Mucosa of descending colon (tissue), 3 donors: ENCODE results near the gene CLPSL1. TPM values are rescaled to one million over a fixed set of nuclear protein-coding genes. Genes with fewer than 3 reads are reported as not detected.

Experiments used
- ATAC-seq: fragments of 200-7000 bp; cut with Tn5 transposase; one replicate; pipeline ENCODE4 v1.9.1; 2020; ENCODE audit warnings: mild to moderate bottlenecking, moderate library complexity
- DNase-seq, 3 donors: peaks; one replicate each; pipeline ENCODE4 v3.0.0-alpha.2; 2020
- H3K36me3 ChIP-seq: fragments of 200-600 bp; one replicate; pipeline ENCODE4 v1.8.0; 2021; ENCODE audit warnings: low read depth, mild to moderate bottlenecking
- H3K4me1 ChIP-seq: fragments of 200-600 bp; one replicate; pipeline ENCODE4 v1.8.0; 2021; ENCODE audit warnings: low read depth, mild to moderate bottlenecking
- H3K4me3 ChIP-seq: fragments of 200-600 bp; one replicate; pipeline ENCODE4 v1.8.0; 2021; ENCODE audit warnings: mild to moderate bottlenecking
- H3K9me3 ChIP-seq: fragments of 200-600 bp; one replicate; pipeline ENCODE4 v1.8.0; 2021; ENCODE audit warnings: mild to moderate bottlenecking
- CTCF ChIP-seq: fragments of 200-600 bp; IDR thresholded peaks from one replicate; pipeline ENCODE4 v1.8.0; 2022; ENCODE audit warnings: antibody characterized with exemption, mild to moderate bottlenecking
- intact Hi-C, 2 donors: fragments of 100-400 bp; cut with DNase I in 1 of 2; cut with micrococcal nuclease in 1 of 2; formaldehyde crosslinking; loops; one replicate each; pipeline versions ENCODE4 v1.11.0 to v1.11.1; 2022; cut with DNase I, micrococcal nuclease
- total RNA-seq, 3 donors: library from RNA; stranded (reverse); fragmentation: NEBNext Ultra II Directional in 2 of 3; extraction: Animal tissue kit (Norgen Biotek cat#: 25700) in 2 of 3; gene quantifications; one replicate each; pipeline versions ENCODE4 v1.2.1 to v1.2.4, GENCODE V29; 2021 to 2023
- donor health status: DM: no; HTN: no; CAD: no; lungs with moderate emphysema.
- donor health status: DM: no; HTN: no; CAD: no.
- donor health status: DM: no; HTN: yes; CAD: no.

The CLPSL1 gene
- total RNA-seq, 3 donors from 2014 or later, result not detected

GRCh38 chr6:35777356-35778102 lies 3.3 kb upstream of the CLPSL1 start:
- Histone ChIP-seq H3K4me3 (no peak overlapping the region), H3K9me3 (no peaks in the 10 kb centered on the region), H3K36me3 (no peaks in the 10 kb centered on the region), H3K4me1 (no peaks in the 10 kb centered on the region)
- ATAC-seq, result no peak
- TF ChIP-seq CTCF, result no peak
- no peak for DNase-seq
- intact Hi-C loops, result no loop called here

GRCh38 chr6:35778437-35778836 lies 2.4 kb upstream of the CLPSL1 start:
- no peak for TF ChIP-seq CTCF
- ATAC-seq (no peak), DNase-seq (no peak)
- no peaks in the 10 kb centered on the region for H3K36me3 ChIP-seq
- intact Hi-C loops, result no loop called here
- H3K4me3 ChIP-seq, result no peak overlapping the region
- H3K4me1 ChIP-seq, result no peaks in the 10 kb centered on the region
- H3K9me3 ChIP-seq, result no peaks in the 10 kb centered on the region

- DNase-seq (no peak), ATAC-seq (no peak)
- intact Hi-C loops, result no loop called here
- Histone ChIP-seq H3K36me3 (no peaks in the 10 kb centered on the region), H3K9me3 (no peaks in the 10 kb centered on the region), H3K4me3 (no peak overlapping the region), H3K4me1 (no peaks in the 10 kb centered on the region)
- TF ChIP-seq CTCF, result no peak
These were observed 471 bp downstream of the CLPSL1 start for GRCh38 chr6:35781290-35781689.

GRCh38 chr6:35782424-35782823 lies 1.6 kb downstream of the CLPSL1 start:
- no peak for DNase-seq
- intact Hi-C loops, result no loop called here
- Histone ChIP-seq H3K4me1 (no peaks in the 10 kb centered on the region), H3K36me3 (no peaks in the 10 kb centered on the region), H3K9me3 (no peaks in the 10 kb centered on the region), H3K4me3 (no peak overlapping the region)
- no peak for TF ChIP-seq CTCF
- no peak for ATAC-seq

- Histone ChIP-seq H3K4me3 (no peak overlapping the region), H3K36me3 (no peaks in the 10 kb centered on the region), H3K4me1 (no peaks in the 10 kb centered on the region), H3K9me3 (no peaks in the 10 kb centered on the region)
- DNase-seq (no peak), ATAC-seq (no peak)
- no peak for TF ChIP-seq CTCF
- intact Hi-C loops, result no loop called here
These were observed 3.4 kb downstream of the CLPSL1 start for GRCh38 chr6:35784200-35784599.

GRCh38 chr6:35786272-35786671 lies 5.5 kb downstream of the CLPSL1 start:
- Histone ChIP-seq H3K4me3 (no peak overlapping the region), H3K9me3 (no peaks in the 10 kb centered on the region), H3K4me1 (no peaks in the 10 kb centered on the region), H3K36me3 (no peaks in the 10 kb centered on the region)
- no peak for ATAC-seq
- no peak for TF ChIP-seq CTCF
- intact Hi-C loops, result no loop called here
- DNase-seq, result no peak
